OCI-LY7 (cell line): ENCODE data around the gene TMEM144.

ENCODE experiments used
- CTCF ChIP-seq: fragments of 200-600 bp; sonication (generic); conservative IDR thresholded peaks from 2 replicates; pipeline ENCODE4 v1.5.1; 2014; ENCODE audit warnings: mild to moderate bottlenecking, antibody characterized with exemption, low read length, moderate library complexity, mixed read lengths
- EZH2phosphoT487 ChIP-seq: fragments of 200-600 bp; sonication (generic); IDR thresholded peaks from 2 replicates; pipeline ENCODE4 v1.6.1; 2018; ENCODE audit warnings: low read depth, borderline replicate concordance, mild to moderate bottlenecking, mixed run types, antibody characterized with exemption, low read length, moderate library complexity, mixed read lengths

- TF ChIP-seq CTCF: no peak
- TF ChIP-seq EZH2phosphoT487: no peak
Observed at GRCh38 chr4:158304694-158305093, 94.4 kb downstream of the TMEM144 start.
